HG03066 (cell line): ENCODE measurements around the gene NKPD1.

Source experiments
- ATAC-seq: cut with Tn5 transposase; IDR thresholded peaks from one replicate; pipeline ENCODE4 v1.9.1; 2021; ENCODE audit warnings: low read depth; ENCODE audit not compliant: unreplicated experiment

Gene NKPD1

GRCh38 chr19:45141203-45141900, 19.4 kb downstream of the NKPD1 start:
- ATAC-seq = no peak

- ATAC-seq = no peak
Observed at GRCh38 chr19:45140533-45140932, 20.2 kb downstream of the NKPD1 start.

- no peak for ATAC-seq
Observed at GRCh38 chr19:45140144-45140503, 20.7 kb downstream of the NKPD1 start.

- ATAC-seq = no peak
Observed at GRCh38 chr19:45139286-45140143, 21.3 kb downstream of the NKPD1 start.

GRCh38 chr19:45138303-45138751, 22.5 kb downstream of the NKPD1 start:
- no peak for ATAC-seq

GRCh38 chr19:45137179-45137761, 23.5 kb downstream of the NKPD1 start:
- ATAC-seq = peak; percentile 67

- ATAC-seq = no peak
Observed at GRCh38 chr19:45136507-45137178, 24.1 kb downstream of the NKPD1 start.

- ATAC-seq = no peak
Observed at GRCh38 chr19:45135176-45135885, 25.5 kb downstream of the NKPD1 start.

- ATAC-seq = no peak
Observed at GRCh38 chr19:45133661-45134060, 27.1 kb downstream of the NKPD1 start.

GRCh38 chr19:45130888-45131615, 29.7 kb downstream of the NKPD1 start:
- no peak for ATAC-seq

- ATAC-seq = no peak
Observed at GRCh38 chr19:45130236-45130635, 30.5 kb downstream of the NKPD1 start.

GRCh38 chr19:45128806-45129205, 32.0 kb downstream of the NKPD1 start:
- ATAC-seq = no peak

- no peak for ATAC-seq
Observed at GRCh38 chr19:45128146-45128545, 32.6 kb downstream of the NKPD1 start.

- no peak for ATAC-seq
Observed at GRCh38 chr19:45126654-45127053, 34.1 kb downstream of the NKPD1 start.

GRCh38 chr19:45125975-45126493, 34.7 kb downstream of the NKPD1 start:
- ATAC-seq = no peak

- ATAC-seq = no peak
Observed at GRCh38 chr19:45125360-45125759, 35.4 kb downstream of the NKPD1 start.

- no peak for ATAC-seq
Observed at GRCh38 chr19:45124021-45124420, 36.8 kb downstream of the NKPD1 start.

- no peak for ATAC-seq
Observed at GRCh38 chr19:45123440-45123850, 37.3 kb downstream of the NKPD1 start.

GRCh38 chr19:45122832-45123231, 38.0 kb downstream of the NKPD1 start:
- no peak for ATAC-seq
